Fibroblast of the aortic adventitia (primary cell): ENCODE results near the gene EIF2AK2. TPM values are rescaled to one million over a fixed set of nuclear protein-coding genes. Genes with fewer than 3 reads are reported as not detected.
"Not testable (repeated sequence)": the region's sequence is repeated elsewhere in the genome, so short reads cannot be mapped to it uniquely, and the experiment has no call there.

Source experiments
- DNase-seq: peaks from one replicate; pipeline ENCODE4 v3.0.0-alpha.2; 2010; ENCODE audit warnings: low read depth
- H3K4me3 ChIP-seq: 2 replicates; pipeline ENCODE4 v1.5.1; 2011; ENCODE audit warnings: low read depth, mild to moderate bottlenecking, control low read depth, low read length, moderate library complexity
- CTCF ChIP-seq: IDR thresholded peaks from 2 replicates; pipeline ENCODE4 v1.5.1; 2011; ENCODE audit warnings: mild to moderate bottlenecking, low read length, control low read depth, inconsistent platforms; ENCODE audit not compliant: insufficient read depth
- total RNA-seq: library from RNA; depleted of rRNA; stranded (reverse); fragments of >200 nt; gene quantifications from 2 replicates; pipeline ENCODE4 v1.2.3, GENCODE V29; 2012; ENCODE audit warnings: low replicate concordance

EIF2AK2 gene
- total RNA-seq: 38.8 and 53.8 TPM in 2 replicates

GRCh38 chr2:37156857-37157714 is at the start of gene EIF2AK2:
TSS of gene EIF2AK2 (minus strand) at chr2:37156980. CDS start at chr2:37147806, 9,174 bp downstream.
- no peak for TF ChIP-seq CTCF
- H3K4me3 ChIP-seq: peak within 1 kb of the TSS; percentile 85
- DNase-seq: peak; percentile 79

DNA sequence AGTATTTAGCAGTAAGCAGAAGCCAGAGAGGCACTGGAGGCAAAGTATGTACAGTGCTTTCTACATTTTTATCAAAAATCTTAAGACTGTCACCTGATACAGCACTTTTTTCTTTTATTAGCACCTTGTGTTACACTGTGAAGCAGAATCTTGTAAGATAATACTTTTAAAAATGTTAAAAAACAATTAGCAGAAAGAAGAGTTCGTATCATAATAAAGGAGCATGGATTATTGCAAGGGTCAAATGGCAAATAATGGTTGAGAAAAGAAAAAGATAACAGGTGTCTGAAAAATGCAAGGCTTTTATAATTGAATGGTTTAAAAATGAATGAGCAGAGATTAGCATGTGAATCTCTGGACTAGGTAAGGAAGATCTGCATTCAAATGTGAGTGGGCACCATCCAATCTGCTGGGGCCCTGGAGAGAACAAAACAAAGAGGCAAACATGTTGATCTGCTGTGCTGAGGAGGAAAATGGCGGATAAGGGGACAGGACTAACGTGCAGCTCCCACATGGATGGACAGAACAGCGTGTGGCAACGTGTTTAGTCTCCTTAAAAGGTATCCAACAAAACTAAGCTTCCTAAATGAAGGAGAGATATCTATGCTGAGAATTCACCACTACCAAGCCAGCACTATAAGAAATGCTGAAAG is 49.0 kb upstream of the EIF2AK2 start:
- H3K4me3 ChIP-seq: no peak overlapping the region
- no peak for DNase-seq
- no peak for TF ChIP-seq CTCF

GRCh38 chr2:37205071-37205661 is 48.4 kb upstream of the EIF2AK2 start:
- DNase-seq, H3K4me3 ChIP-seq: not testable (repeated sequence)

DNA sequence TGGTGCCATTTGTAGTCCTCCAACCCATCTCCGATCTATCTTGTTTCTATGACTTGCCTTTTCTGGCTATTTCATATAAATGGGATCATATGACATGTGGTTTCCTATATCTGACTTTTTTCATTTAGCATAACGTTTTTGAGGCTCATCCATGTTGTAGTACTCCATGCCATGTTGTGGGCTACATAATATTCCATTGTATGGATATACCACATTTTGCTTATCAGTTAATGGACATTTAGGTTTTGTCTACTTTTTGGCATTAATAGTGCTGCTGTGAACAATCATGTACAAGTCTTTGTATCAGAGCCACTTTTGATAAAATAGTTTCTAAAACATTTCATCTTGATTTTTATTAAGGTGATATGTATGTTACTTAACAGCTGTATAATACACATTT is 46.9 kb upstream of the EIF2AK2 start:
- no peak overlapping the region for H3K4me3 ChIP-seq
- no peak for TF ChIP-seq CTCF
- DNase-seq: no peak

DNA sequence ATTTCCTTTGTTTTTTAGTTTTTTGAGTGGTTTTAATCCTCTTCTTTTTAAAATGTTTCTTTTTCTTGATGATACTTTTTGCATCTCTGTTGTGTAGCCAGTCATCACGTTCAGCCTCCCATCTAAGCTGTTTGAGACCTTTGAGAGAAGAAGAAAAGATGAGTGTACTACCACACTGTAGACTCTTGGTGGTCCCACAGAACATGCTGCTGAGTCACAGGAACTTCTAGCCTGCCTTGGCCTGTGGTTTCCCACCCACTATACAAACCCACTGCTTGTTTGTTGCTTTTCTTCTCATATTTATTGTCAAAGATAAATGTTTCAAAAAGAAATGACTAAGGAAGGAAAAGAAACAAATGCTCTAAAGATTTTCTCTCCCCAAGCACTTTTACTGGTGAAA is 45.0 kb upstream of the EIF2AK2 start:
- no peak for DNase-seq
- no peak for TF ChIP-seq CTCF
- no peak overlapping the region for H3K4me3 ChIP-seq

- no peak for TF ChIP-seq CTCF
- no peak overlapping the region for H3K4me3 ChIP-seq
- DNase-seq: no peak
These were observed 44.4 kb upstream of the EIF2AK2 start for GRCh38 chr2:37201208-37201607.

DNA sequence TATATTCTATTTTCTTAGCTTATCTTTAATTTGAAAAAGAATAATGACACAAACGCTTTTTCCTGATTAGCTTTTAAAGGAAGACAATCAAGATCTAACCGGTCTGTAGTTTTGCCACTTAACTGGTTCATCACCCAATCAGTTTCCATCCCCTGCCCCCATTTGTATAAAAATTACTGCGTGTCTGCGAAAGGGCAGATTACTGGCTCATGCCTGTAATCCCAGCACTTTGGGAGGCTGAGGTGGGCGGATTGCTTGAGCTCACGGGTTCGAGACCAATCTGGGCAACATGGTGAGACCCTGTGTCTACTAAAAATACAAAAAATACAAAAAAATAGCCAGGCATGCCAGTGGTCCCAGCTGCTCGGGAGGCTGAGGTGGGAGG is 41.9 kb upstream of the EIF2AK2 start:
- TF ChIP-seq CTCF: no peak
- H3K4me3 ChIP-seq: no peak overlapping the region
- DNase-seq: no peak
